Panc1 (cell line): ENCODE measurements around the gene HTR2B. TPM values are rescaled to one million over a fixed set of nuclear protein-coding genes. Genes with fewer than 3 reads are reported as not detected.
A peak's percentile ranks its signal among the peaks of the same experiment; 100 is the strongest.

ENCODE experiments used
- ATAC-seq: fragments of 200-7000 bp; cut with Tn5 transposase; 2 replicates; pipeline ENCODE4 v1.9.1; 2020; ENCODE audit warnings: mild to moderate bottlenecking, moderate library complexity
- BruUV-seq: library from RNA; stranded (reverse); fragments of 400-500 nt; replicated peaks from 2 replicates; lab custom pipeline; 2021; lab: Mats Ljungman, UMichigan
- CTCF ChIA-PET: fragments of 300-600 bp; sonication (Branson Sonifier 250); formaldehyde crosslinking; loops from one replicate; lab custom pipeline; 2022; ENCODE audit warnings: antibody characterized with exemption; lab: Charles Lee
- POLR2A ChIA-PET: fragments of 300-600 bp; sonication (Branson Sonifier 250); formaldehyde crosslinking; loops from one replicate; lab custom pipeline; 2022; ENCODE audit warnings: antibody characterized with exemption; lab: Charles Lee
- DNase-seq: peaks from one replicate; pipeline ENCODE4 v3.0.0-alpha.2; 2010; ENCODE audit warnings: low read depth, low spot score
- H3K27ac ChIP-seq: 2 replicates; pipeline ENCODE4 v1.5.1; 2011; ENCODE audit warnings: mild to moderate bottlenecking, low read length, inconsistent platforms
- H3K27me3 ChIP-seq: fragments of 200-500 bp; sonication (Bioruptor generic); 2 replicates; pipeline ENCODE4 v1.6.0; 2014; ENCODE audit warnings: low read length, inconsistent platforms; ENCODE audit not compliant: control insufficient read depth, insufficient read depth
- H3K36me3 ChIP-seq: fragments of 200-500 bp; sonication (Bioruptor generic); 2 replicates; pipeline ENCODE4 v1.5.1; 2014; ENCODE audit warnings: inconsistent platforms, mild to moderate bottlenecking, low read length, moderate library complexity; ENCODE audit not compliant: control insufficient read depth, insufficient read depth
- H3K4me1 ChIP-seq: 2 replicates; pipeline ENCODE4 v1.5.1; 2011; ENCODE audit warnings: inconsistent platforms, mild to moderate bottlenecking, low read length, moderate library complexity; ENCODE audit not compliant: control insufficient read depth, insufficient read depth
- H3K4me3 ChIP-seq, 2 experiments: 2 replicates each; pipeline ENCODE4 v1.5.1; 2011 to 2012; ENCODE audit warnings: low read depth in 2 of 2, low read length in 2 of 2, mild to moderate bottlenecking in 2 of 2, inconsistent platforms in 1 of 2, moderate library complexity in 1 of 2
- H3K9me3 ChIP-seq: fragments of 200-500 bp; sonication (Bioruptor generic); 2 replicates; pipeline ENCODE4 v1.5.1; 2014; ENCODE audit warnings: low read depth, mild to moderate bottlenecking, inconsistent platforms, low read length, moderate library complexity; ENCODE audit not compliant: control insufficient read depth, insufficient read depth
- CTCF ChIP-seq: fragments of 450-650 bp; IDR thresholded peaks from 2 replicates; pipeline ENCODE4 v1.5.1; 2017; ENCODE audit warnings: mild to moderate bottlenecking
- POLR2AphosphoS5 ChIP-seq: IDR thresholded peaks from 2 replicates; pipeline ENCODE4 v1.6.1; 2012; ENCODE audit warnings: mild to moderate bottlenecking, low read depth, low read length, moderate library complexity
- REST ChIP-seq, 2 experiments: IDR thresholded peaks; 2 replicates each; pipeline ENCODE4 v1.6.1; 2011 to 2012; ENCODE audit warnings: low read depth in 2 of 2, control low read depth in 1 of 2, low read length in 1 of 2, mild to moderate bottlenecking in 1 of 2, moderate library complexity in 1 of 2; ENCODE audit not compliant: insufficient read depth in 1 of 2
- SIN3A ChIP-seq: IDR thresholded peaks from 2 replicates; pipeline ENCODE4 v1.6.1; 2012; ENCODE audit warnings: low read depth, mild to moderate bottlenecking, low read length, moderate library complexity, borderline replicate concordance; ENCODE audit not compliant: insufficient read depth
- TCF7L2 ChIP-seq: IDR thresholded peaks from 2 replicates; pipeline ENCODE4 v1.6.1; 2011; ENCODE audit warnings: mild to moderate bottlenecking, low read depth, low read length, inconsistent platforms
- in situ Hi-C: cut with HindIII; loops from 2 replicates; pipeline ENCODE4 v1.10.0; 2016; ENCODE audit warnings: low sequenced_read_pairs, low pct_unique_long_range_greater_than_20kb
- intact Hi-C: fragments of 100-400 bp; cut with micrococcal nuclease; formaldehyde crosslinking; loops from one replicate; pipeline ENCODE4 v1.10.0; 2022; ENCODE audit not compliant: unreplicated experiment
- total RNA-seq: library from RNA; stranded (reverse); gene quantifications from one replicate; pipeline ENCODE4 v1.2.1, GENCODE V29; 2021; ENCODE audit not compliant: unreplicated experiment

HTR2B gene
- total RNA-seq, 1 experiment from 2014 or later: not detected

- H3K9me3 ChIP-seq: no peaks in the 10 kb centered on the region
- ChIA-PET POLR2A (no interaction called here), CTCF (no interaction called here)
- no peaks in the 10 kb centered on the region for H3K27me3 ChIP-seq
- in situ Hi-C loops: no loop called here
- H3K4me1 ChIP-seq: peaks cover 5% of the 10 kb centered on the region
- intact Hi-C loops: no loop called here
- TF ChIP-seq REST (IDR thresholded peaks at IDR 0.05; ENCODE audit: insufficient read depth in 1 of 2, low read depth in 2 of 2, low read length in 1 of 2): no peak
- TF ChIP-seq POLR2AphosphoS5: no peak
- no peak for TF ChIP-seq CTCF
- TF ChIP-seq SIN3A: no peak
- no peak for TF ChIP-seq TCF7L2
- H3K27ac ChIP-seq: peak overlapping the region; percentile 17; the same call in 1 of the 2 replicates
- BruUV-seq: no TSS peak
- no peak for DNase-seq
- H3K4me3 ChIP-seq: no peak overlapping the region
- ATAC-seq: peak; percentile 73; the same call in 1 of the 2 replicates
- no peaks in the 10 kb centered on the region for H3K36me3 ChIP-seq
Measured at GRCh38 chr2:231128541-231128940, 3.7 kb upstream of the HTR2B start.

GRCh38 chr2:231127936-231128335, 3.1 kb upstream of the HTR2B start:
- Histone ChIP-seq H3K9me3 (no peaks in the 10 kb centered on the region), H3K4me1 (peaks cover 11% of the 10 kb centered on the region), H3K36me3 (no peaks in the 10 kb centered on the region), H3K27me3 (no peaks in the 10 kb centered on the region), H3K4me3 (no peak overlapping the region), H3K27ac (no peak overlapping the region)
- CTCF ChIA-PET: no interaction called here
- TF ChIP-seq POLR2AphosphoS5: no peak
- no peak for TF ChIP-seq SIN3A
- no peak for TF ChIP-seq CTCF
- no peak for TF ChIP-seq REST (IDR thresholded peaks at IDR 0.05; ENCODE audit: insufficient read depth in 1 of 2, low read depth in 2 of 2, low read length in 1 of 2)
- no peak for TF ChIP-seq TCF7L2
- BruUV-seq: no TSS peak
- DNase-seq (no peak), ATAC-seq (no peak)
- intact Hi-C loops: no loop called here
- in situ Hi-C loops: no loop called here
- POLR2A ChIA-PET: no interaction called here
